ENCODE data around the gene TMEM115. TPM values are rescaled to one million over a fixed set of nuclear protein-coding genes. Genes with fewer than 3 reads are reported as not detected.

Gene TMEM115
- total RNA-seq, 1 donor from 2014 or later = 42.5 TPM

DNA sequence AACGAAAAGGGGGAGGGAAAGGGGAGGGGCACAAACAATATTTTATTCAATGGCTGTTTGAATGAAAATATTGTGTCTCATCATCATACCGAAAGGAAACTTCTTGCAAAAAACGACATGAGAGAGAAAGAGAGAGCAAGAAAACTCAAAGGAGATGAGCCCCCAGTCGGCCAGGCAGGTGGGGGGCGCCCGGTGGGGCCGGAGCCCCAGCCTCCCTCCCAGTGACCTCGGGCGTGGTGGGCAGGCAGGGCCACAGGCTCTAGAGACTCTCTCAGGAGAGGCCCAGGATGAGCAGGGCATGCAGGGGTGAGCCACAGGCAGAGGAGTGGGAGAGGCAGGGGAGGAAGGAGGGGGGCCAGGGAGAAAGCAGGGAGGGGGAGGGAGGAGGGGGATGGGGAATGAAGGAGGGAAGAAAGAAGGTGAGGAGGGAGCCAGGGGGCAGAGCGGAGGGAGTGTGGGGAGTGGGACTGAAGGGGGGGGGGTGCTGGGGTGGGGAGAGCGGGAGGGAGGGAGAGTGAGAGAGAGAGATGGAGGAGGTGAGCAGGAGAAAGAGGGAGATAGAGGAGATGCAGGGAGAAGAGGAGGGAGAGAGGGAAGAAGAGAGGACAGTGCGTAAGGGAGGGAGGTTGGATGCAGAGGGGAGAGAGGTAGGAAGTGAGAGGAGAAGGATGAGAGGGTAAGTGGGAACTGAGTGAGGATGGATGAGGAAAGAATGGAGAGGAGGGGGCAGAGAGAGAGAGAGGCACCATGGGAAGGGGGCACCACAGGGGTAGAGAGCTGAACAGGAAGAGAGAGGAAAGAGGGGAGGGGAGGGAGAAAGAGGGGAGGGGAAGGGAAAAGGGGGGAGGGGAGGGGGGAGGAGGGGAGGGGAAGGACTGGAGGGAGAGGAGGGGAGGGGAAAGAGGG, 14.1 kb upstream of the TMEM115 start:
- H3K27ac Mint-ChIP-seq (ENCODE audit: unreplicated experiment) = no peak overlapping the region

DNA sequence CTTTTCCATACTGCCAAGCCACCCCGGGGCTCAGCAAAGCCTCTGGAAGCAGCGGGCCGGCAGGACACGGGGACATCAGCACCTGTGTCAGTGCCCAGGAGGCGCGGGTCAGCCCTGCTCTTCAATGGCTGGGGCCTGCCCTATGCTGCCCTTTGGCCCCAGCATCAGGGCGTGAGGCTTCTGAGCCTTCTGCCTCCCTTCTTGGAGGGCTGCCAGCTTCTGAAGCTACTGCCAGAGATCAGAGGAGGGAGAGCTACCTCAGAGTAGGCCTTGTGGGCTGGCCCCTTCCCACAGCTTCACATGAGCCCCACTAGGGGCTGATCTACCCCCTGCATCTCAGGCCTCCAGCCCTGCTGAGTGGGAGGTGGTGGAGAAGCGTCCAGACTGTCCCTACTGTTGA, 13.0 kb upstream of the TMEM115 start:
- H3K9me3 Mint-ChIP-seq (ENCODE audit: unreplicated experiment) = peaks cover 8% of the 10 kb centered on the region
- H3K4me3 Mint-ChIP-seq (ENCODE audit: unreplicated experiment) = no peak overlapping the region
- peaks cover 13% of the 10 kb centered on the region for H3K4me1 Mint-ChIP-seq (ENCODE audit: low read depth, unreplicated experiment)
- no peak overlapping the region for H3K27ac Mint-ChIP-seq (ENCODE audit: unreplicated experiment)
- H3K36me3 Mint-ChIP-seq (ENCODE audit: unreplicated experiment) = no peaks in the 10 kb centered on the region
- H3K27me3 Mint-ChIP-seq (ENCODE audit: unreplicated experiment) = peaks cover 5% of the 10 kb centered on the region
- DNase-seq = no peak
- TF ChIP-seq, protein P1, sequence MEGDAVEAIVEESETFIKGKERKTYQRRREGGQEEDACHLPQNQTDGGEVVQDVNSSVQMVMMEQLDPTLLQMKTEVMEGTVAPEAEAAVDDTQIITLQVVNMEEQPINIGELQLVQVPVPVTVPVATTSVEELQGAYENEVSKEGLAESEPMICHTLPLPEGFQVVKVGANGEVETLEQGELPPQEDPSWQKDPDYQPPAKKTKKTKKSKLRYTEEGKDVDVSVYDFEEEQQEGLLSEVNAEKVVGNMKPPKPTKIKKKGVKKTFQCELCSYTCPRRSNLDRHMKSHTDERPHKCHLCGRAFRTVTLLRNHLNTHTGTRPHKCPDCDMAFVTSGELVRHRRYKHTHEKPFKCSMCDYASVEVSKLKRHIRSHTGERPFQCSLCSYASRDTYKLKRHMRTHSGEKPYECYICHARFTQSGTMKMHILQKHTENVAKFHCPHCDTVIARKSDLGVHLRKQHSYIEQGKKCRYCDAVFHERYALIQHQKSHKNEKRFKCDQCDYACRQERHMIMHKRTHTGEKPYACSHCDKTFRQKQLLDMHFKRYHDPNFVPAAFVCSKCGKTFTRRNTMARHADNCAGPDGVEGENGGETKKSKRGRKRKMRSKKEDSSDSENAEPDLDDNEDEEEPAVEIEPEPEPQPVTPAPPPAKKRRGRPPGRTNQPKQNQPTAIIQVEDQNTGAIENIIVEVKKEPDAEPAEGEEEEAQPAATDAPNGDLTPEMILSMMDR (IDR thresholded peaks at IDR 0.05; ENCODE audit: partially characterized antibody, unreplicated experiment) = no peak

More for the DNA sequence above, 14.1 kb upstream of the TMEM115 start:
- DNase-seq = no peak
- peaks cover 8% of the 10 kb centered on the region for H3K9me3 Mint-ChIP-seq (ENCODE audit: unreplicated experiment)
- H3K27me3 Mint-ChIP-seq (ENCODE audit: unreplicated experiment) = peaks cover 4% of the 10 kb centered on the region
- H3K4me3 Mint-ChIP-seq (ENCODE audit: unreplicated experiment) = no peak overlapping the region
- H3K36me3 Mint-ChIP-seq (ENCODE audit: unreplicated experiment) = no peaks in the 10 kb centered on the region
- H3K4me1 Mint-ChIP-seq (ENCODE audit: low read depth, unreplicated experiment) = peaks cover 12% of the 10 kb centered on the region
- TF ChIP-seq, protein P1 (IDR thresholded peaks at IDR 0.05; ENCODE audit: partially characterized antibody, unreplicated experiment) = no peak

DNA sequence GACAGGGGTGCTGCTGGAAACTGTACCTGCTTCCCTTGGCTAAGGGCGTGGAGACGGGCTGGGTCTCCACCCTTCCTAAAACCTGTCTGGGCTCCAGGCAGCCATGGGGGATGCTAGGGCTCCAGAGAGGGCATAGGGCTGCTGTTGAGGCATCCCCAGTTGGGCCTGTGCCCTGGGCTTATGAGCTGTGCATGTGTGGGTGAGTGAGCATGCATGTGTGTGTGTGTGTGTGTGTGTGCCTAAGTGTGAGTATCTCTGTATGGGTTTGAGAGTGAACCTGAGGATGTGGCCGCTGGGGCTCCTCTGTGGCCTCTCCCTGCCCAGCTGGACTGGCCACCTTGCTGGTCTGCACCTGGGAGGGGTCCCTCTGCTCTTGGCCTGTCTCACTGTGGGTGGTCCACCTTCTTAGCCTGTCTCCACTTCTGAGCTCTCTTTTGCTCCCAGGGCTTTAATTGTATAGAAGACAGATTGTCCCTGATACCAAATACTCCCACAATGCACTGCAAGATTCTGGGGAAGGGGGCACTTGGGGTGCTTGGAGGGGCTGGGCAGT, 11.9 kb upstream of the TMEM115 start:
- DNase-seq = no peak
- no peak overlapping the region for H3K27ac Mint-ChIP-seq (ENCODE audit: unreplicated experiment)

DNA sequence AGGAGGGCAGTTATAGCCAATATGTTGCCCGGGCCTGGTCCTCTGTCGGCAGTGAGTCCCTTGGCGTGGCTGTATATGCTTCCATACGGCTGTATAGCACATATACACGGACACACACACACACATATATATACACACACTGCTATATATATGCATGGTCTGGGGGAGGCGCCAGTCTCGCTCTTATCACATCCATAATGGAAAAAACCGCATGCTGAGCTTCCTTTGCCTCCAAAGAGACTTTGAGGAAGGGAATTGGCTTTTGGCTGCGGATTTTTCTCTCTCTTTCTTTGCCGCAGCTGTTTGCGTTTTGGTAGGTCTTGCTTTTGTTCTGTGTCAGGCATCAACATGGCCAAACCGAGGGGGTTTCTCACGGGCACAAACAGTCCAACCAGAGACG, 11.3 kb upstream of the TMEM115 start:
- Mint-ChIP-seq H3K4me1 (ENCODE audit: low read depth, unreplicated experiment) (peaks cover 13% of the 10 kb centered on the region), H3K4me3 (ENCODE audit: unreplicated experiment) (no peak overlapping the region), H3K27ac (ENCODE audit: unreplicated experiment) (peak overlapping the region; percentile 33), H3K27me3 (ENCODE audit: unreplicated experiment) (peaks cover 8% of the 10 kb centered on the region), H3K9me3 (ENCODE audit: unreplicated experiment) (peaks cover 8% of the 10 kb centered on the region), H3K36me3 (ENCODE audit: unreplicated experiment) (no peaks in the 10 kb centered on the region)
- TF ChIP-seq, protein P1 (IDR thresholded peaks at IDR 0.05; ENCODE audit: partially characterized antibody, unreplicated experiment) = no peak
- DNase-seq = no peak

More for the DNA sequence above, 11.9 kb upstream of the TMEM115 start:
- no peaks in the 10 kb centered on the region for H3K36me3 Mint-ChIP-seq (ENCODE audit: unreplicated experiment)
- no peak overlapping the region for H3K4me3 Mint-ChIP-seq (ENCODE audit: unreplicated experiment)
- TF ChIP-seq, protein P1 (IDR thresholded peaks at IDR 0.05; ENCODE audit: partially characterized antibody, unreplicated experiment) = no peak
- peaks cover 13% of the 10 kb centered on the region for H3K4me1 Mint-ChIP-seq (ENCODE audit: low read depth, unreplicated experiment)
- peaks cover 6% of the 10 kb centered on the region for H3K27me3 Mint-ChIP-seq (ENCODE audit: unreplicated experiment)
- peaks cover 8% of the 10 kb centered on the region for H3K9me3 Mint-ChIP-seq (ENCODE audit: unreplicated experiment)
